ENCODE results near the gene FNTB.

The FNTB gene

DNA sequence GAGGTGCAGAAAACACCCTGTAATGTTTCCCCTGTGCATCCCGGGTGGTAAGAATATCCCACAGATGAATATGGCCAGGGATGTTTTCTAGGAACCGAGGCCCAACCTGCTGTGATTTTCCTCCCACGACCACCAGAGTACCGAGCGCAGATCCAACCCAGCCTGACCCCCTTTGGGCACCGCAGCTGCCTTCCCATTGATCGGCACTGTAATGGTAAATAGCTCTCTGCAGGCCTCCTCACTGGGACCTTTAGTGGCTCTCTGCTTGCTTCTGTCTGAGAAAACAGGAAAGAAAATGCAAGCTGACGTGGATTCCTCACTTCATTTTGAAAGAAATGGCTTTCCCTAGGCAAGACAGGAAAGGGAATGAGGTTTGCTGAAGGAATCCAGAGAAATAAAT lies 12.1 kb upstream of the FNTB start:
- no peak for DNase-seq (ENCODE audit: low read depth in 2 of 2)

- DNase-seq (ENCODE audit: low read depth in 2 of 2), result no peak
Measured at GRCh38 chr14:64979336-64980074, 7.2 kb upstream of the FNTB start.

GRCh38 chr14:64983439-64984310 lies 3.0 kb upstream of the FNTB start:
- DNase-seq (ENCODE audit: low read depth in 2 of 2), result no peak

- DNase-seq (ENCODE audit: low read depth in 2 of 2), result no peak
Measured at GRCh38 chr14:64987438-64987767, 708 bp downstream of the FNTB start.

DNA sequence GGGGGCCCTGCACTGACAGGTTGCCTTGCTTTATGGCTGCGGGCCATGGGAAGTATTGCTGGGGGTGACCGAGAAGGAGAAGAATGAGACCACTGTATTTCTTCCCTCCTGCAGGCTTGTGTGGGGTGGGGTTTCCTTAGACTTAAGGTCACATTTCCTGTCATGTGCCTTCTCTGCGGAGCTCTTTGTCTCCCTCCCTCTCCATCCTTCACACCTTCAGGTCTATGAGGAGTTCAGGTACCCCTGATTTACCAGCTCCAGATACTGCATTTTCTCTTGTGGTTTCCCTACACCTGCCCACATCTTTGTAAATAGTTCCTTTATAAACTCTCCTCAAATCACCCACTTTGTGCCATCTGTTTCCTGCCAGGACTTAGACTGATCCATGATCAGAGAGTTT lies 3.6 kb downstream of the FNTB start:
- DNase-seq (ENCODE audit: low read depth in 2 of 2), result no peak

GRCh38 chr14:64990939-64991338 lies 4.2 kb downstream of the FNTB start:
- no peak for DNase-seq (ENCODE audit: low read depth in 2 of 2)

DNA sequence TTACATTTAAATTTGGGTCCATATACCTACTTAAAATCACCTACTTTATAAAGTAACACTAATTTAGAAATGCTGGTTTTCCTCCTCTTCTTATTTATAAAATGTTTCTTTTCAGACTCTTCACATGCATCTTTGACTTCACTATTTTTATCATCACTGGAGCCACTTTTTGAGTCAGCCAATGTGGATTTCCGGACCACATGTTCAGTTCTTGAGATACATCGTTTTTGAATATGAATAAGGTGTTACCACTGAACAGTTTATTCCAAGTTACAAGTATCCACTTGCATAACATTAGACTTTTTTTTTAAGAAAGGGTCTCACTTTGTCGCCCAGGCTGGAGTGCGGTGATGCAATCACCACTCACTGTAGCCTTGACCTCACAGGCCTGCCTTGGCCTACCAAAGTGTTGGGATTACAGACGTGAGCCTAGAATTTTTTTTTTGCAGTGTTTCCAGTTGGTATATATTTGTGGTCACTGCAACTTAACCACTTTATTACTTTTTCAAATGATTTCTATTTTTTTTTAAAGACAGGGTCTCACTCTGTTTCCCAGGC lies 5.7 kb downstream of the FNTB start:
- no peak for DNase-seq (ENCODE audit: low read depth in 2 of 2)

DNA sequence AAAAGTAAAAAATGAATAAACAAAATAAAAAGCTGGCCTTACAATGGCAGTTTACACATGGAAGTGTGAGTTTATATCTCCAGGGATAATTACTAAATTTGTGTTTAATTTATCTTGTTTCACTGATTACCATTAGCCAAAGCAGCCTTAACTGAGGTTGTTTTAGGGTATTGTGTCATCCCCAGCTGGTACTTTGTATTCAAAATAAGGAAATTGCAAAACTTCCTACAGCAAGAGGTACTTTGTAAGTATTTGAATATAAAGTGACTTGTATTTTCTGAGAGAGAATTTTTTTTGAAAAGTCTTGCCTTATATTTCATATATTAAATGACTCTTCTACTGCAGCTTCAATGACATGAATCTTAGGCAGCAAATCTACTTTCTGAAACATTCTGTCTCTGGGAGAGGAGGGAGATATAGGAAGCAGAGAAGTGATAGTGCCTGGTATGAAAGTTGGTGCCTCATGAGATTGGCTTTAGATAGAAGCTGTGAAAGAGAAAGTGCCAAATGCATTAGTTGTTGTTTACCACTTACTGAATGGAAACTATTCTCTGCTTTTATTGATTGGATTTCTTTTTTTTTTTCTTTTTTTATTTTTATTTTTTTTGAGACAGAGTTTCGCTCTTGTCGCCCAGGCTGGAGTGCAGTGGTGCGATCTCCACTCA lies 6.7 kb downstream of the FNTB start:
- DNase-seq (ENCODE audit: low read depth in 2 of 2), result no peak

DNA sequence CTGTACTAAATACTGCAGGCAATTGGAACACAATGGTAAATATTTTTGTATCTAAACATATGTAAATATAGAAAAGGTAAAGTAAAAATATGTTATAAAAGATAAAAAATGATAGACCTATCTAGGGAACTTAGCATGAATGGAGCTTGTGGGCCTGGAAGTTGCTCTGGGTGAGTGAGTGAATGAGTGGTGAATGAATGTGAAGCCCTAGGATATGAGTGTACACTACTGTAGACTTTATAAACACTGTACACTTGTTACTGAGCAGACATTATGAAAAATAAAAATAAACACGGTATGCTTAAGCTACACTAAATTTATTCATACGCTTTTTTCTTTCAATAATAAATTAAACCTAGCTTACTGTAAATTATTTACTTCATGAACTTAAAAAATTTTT lies 7.8 kb downstream of the FNTB start:
- DNase-seq (ENCODE audit: low read depth in 2 of 2), result no peak

DNA sequence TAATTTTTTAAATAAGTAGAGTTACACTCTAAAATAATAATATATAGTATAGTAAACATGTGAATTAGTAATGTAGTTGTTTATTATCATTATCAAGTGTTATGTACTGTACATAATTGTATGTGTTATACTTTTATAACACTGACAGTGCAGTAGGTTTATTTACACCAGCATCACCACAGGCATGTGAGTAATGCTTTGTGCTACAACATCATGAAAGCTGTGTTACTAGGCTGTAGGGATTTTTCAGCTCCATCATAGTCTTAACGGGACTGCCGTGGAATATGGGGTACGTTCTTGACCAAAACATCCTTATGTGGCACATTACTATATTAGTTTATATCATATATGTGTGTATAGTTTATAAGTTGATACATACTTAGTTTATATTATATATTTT lies 8.6 kb downstream of the FNTB start:
- DNase-seq (ENCODE audit: low read depth in 2 of 2), result no peak

GRCh38 chr14:64997108-64997794 lies 10.6 kb downstream of the FNTB start:
- DNase-seq (ENCODE audit: low read depth in 2 of 2), result no peak

GRCh38 chr14:64998455-64998931 lies 11.8 kb downstream of the FNTB start:
- DNase-seq (ENCODE audit: low read depth in 2 of 2), result no peak

GRCh38 chr14:65000898-65001591 lies 14.3 kb downstream of the FNTB start:
- DNase-seq (ENCODE audit: low read depth in 2 of 2), result no peak

DNA sequence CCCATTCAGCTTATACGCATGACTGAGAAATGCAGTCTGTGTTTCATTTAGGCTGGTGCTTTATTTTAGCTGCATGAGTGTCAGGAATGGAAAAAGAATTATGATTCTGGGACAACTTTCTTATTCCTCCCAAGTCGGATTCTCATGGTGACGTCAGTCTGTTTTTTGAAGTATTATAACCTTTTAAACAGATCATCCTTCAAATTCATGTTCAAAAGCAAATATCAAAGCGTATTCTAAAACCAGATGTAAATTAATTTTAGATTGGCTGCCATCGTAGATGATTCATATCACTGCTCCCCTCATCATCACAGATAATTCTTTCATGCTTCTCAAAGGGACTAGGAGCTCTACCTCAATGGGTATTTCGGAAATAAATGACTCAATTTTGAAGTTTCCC lies 15.0 kb downstream of the FNTB start:
- no peak for DNase-seq (ENCODE audit: low read depth in 2 of 2)

- no peak for DNase-seq (ENCODE audit: low read depth in 2 of 2)
Measured at GRCh38 chr14:65002586-65003210, 16.0 kb downstream of the FNTB start.

- DNase-seq (ENCODE audit: low read depth in 2 of 2), result no peak
Measured at GRCh38 chr14:65003394-65003793, 16.7 kb downstream of the FNTB start.

DNA sequence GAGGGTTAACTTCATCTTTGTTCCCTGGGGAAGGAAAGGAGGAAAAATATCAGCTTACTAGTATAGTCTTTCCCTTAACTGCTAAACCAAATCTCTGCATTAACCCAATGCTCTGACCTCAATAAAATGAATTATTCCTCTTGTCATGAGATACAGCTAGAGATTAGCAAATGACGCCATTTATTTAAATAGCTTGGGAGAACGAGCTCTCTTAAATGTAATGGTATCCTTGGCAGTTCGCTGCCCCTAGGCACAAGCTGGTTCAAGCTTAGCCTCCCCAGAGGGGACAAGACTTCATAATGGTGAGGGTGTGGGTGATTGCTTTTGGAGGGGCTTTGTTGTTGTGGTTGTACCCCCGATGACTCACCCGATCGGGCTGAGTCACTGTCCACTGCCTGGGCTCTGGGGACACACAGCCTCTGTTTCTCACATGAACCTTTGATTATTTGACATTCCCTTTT lies 19.6 kb downstream of the FNTB start:
- DNase-seq (ENCODE audit: low read depth in 2 of 2), result no peak

DNA sequence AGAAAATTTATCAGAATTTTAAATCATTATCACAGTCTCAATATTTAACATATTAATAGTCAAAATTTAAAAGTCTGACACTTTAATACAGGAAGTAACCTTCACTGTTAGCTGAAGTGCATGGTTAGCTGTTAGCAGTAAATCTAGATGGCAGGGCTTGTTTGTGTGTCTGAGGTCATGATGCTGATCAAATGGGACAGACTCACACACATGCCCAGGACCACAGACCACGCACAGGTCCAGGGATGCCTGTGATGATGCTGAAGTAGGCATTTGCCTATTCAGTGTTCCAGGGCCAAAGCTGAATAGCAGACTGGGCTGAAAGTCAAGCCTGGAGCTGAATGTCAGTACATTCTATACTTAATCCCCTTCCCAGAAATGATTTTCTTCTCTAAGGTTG lies 20.5 kb downstream of the FNTB start:
- no peak for DNase-seq (ENCODE audit: low read depth in 2 of 2)

GRCh38 chr14:65010211-65010931 lies 23.7 kb downstream of the FNTB start:
- no peak for DNase-seq (ENCODE audit: low read depth in 2 of 2)

DNA sequence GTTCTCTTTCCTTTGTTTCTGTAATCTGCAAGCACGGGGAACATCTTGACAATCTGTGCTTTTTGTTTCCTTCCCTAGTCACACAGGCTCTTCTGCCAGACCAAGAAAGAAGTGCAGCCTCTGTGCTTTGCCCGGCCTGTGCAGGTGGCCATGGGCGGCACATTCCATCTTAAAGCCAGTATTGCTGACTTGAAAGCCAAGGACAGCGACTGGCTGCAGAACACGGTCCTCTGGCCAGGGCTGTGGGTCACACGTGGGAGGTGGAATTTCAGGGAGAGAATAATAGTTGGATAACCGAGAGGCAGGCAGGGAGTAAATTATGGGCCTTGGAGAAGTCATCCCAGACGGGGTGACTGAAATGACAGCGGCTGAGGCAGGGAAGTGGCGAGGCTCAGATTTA lies 24.8 kb downstream of the FNTB start:
- no peak for DNase-seq (ENCODE audit: low read depth in 2 of 2)

Data from stimulated activated CD4-positive, alpha-beta T cell treated with anti-CD3 and anti-CD28 coated beads, Interleukin-4, amount 100 ng/mL, for 48 hours (primary cell).